OCI-LY1 (cell line): ENCODE results near the gene ACSBG1.
A peak's percentile ranks its signal among the peaks of the same experiment; 100 is the strongest.

ENCODE experiments used
- EZH2 ChIP-seq: fragments of 200-600 bp; sonication (generic), shearing (Covaris generic); IDR thresholded peaks from 2 replicates; pipeline ENCODE4 v1.8.0; 2017; ENCODE audit warnings: borderline replicate concordance, mixed run types, mild to moderate bottlenecking, antibody characterized with exemption, low read length, moderate library complexity, mixed read lengths
- TF ChIP-seq, protein P1 (sequence below): fragments of 200-600 bp; sonication (generic), shearing (Covaris generic); IDR thresholded peaks from 2 replicates; pipeline ENCODE4 v1.5.1; 2017; ENCODE audit warnings: mild to moderate bottlenecking, antibody characterized with exemption, low read length, moderate library complexity, mixed read lengths

DNA sequence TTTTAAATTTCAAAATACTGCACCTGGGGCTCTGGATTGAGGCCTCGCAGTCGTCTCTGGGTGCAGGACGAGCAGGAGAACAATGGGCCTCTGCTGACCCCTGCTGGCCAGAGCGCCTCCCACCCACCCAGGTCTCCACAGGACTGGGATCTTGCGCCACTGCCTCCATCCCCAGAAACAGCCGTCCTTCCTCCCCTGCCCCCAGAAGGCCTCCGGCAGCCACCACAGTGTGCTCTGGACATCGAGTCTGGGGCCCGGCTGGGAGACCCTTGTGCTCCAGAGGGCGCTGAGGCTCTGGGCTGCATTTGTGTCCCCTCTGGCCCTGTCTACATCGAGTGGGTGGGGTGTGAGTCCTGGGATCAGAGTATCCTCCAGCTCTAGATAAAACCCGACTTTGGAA is 6.7 kb upstream of the ACSBG1 start:
- TF ChIP-seq, protein P1, sequence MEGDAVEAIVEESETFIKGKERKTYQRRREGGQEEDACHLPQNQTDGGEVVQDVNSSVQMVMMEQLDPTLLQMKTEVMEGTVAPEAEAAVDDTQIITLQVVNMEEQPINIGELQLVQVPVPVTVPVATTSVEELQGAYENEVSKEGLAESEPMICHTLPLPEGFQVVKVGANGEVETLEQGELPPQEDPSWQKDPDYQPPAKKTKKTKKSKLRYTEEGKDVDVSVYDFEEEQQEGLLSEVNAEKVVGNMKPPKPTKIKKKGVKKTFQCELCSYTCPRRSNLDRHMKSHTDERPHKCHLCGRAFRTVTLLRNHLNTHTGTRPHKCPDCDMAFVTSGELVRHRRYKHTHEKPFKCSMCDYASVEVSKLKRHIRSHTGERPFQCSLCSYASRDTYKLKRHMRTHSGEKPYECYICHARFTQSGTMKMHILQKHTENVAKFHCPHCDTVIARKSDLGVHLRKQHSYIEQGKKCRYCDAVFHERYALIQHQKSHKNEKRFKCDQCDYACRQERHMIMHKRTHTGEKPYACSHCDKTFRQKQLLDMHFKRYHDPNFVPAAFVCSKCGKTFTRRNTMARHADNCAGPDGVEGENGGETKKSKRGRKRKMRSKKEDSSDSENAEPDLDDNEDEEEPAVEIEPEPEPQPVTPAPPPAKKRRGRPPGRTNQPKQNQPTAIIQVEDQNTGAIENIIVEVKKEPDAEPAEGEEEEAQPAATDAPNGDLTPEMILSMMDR, result peak; percentile 69
- no peak for TF ChIP-seq EZH2
